ENCODE results near the gene TIAM1. TPM values are rescaled to one million over a fixed set of nuclear protein-coding genes. Genes with fewer than 3 reads are reported as not detected.

TIAM1 gene
- total RNA-seq, 1 donor from 2014 or later: 6.7 TPM

DNA sequence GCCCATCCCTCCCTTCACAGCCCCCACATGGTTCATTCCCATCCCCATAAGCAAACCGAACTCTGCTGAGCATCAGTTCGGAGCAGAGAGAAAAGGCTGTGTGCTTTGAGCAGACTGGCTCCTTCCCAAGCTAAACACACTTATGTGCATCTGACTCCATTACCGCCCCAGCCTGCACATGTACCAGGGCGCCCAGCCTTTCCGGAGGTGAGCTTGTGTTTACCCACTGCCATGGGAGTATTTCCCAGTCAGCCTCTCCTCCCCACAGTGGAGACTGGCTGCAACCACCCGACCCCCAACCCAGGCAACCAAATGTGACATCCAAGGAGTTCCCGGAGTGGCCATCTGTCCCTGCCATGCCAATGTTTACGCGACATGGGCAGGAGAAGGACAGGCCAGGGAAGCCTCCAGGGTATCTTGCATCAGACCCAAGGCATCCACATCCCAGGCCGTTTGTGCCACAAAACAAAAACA, 9.4 kb downstream of the TIAM1 start:
- H3K4me3 ChIP-seq (ENCODE audit: low read depth, low read length): no peak overlapping the region
- H3K27me3 ChIP-seq (ENCODE audit: control insufficient read depth, insufficient read depth, low read length): no peaks in the 10 kb centered on the region
- no peaks in the 10 kb centered on the region for H3K36me3 ChIP-seq (ENCODE audit: control insufficient read depth, insufficient read depth, low read length)
- no peak for DNase-seq (ENCODE audit: low read depth)
- no peak for TF ChIP-seq CTCF (IDR thresholded peaks at IDR 0.05; ENCODE audit: insufficient read depth, low read length, poor library complexity, severe bottlenecking)

GRCh38 chr21:31332525-31332924, 11.5 kb downstream of the TIAM1 start:
- DNase-seq (ENCODE audit: low read depth): no peak
- no peaks in the 10 kb centered on the region for H3K27me3 ChIP-seq (ENCODE audit: control insufficient read depth, insufficient read depth, low read length)
- no peaks in the 10 kb centered on the region for H3K36me3 ChIP-seq (ENCODE audit: control insufficient read depth, insufficient read depth, low read length)
- no peak overlapping the region for H3K4me3 ChIP-seq (ENCODE audit: low read depth, low read length)
- TF ChIP-seq CTCF (IDR thresholded peaks at IDR 0.05; ENCODE audit: insufficient read depth, low read length, poor library complexity, severe bottlenecking): no peak

DNA sequence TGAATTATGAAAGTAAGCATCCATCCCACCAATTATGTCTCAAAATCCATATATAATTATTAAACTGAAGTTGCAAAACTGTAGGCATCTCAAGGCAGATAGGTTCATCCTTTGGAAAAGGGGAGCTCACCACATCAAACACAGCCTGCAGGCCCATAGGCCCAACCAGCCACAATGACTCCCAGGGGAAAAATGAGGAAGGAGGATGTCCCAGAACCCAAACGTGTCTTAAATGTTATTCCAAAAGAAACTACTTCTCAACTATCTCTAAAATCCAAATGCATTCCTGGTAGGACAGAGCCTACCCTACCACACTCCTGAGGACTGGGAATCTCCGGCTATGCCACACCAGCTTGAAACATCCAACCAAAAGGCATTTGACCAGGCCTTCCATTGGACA, 12.8 kb downstream of the TIAM1 start:
- no peak for TF ChIP-seq CTCF (IDR thresholded peaks at IDR 0.05; ENCODE audit: insufficient read depth, low read length, poor library complexity, severe bottlenecking)
- H3K4me3 ChIP-seq (ENCODE audit: low read depth, low read length): no peak overlapping the region
- no peak for DNase-seq (ENCODE audit: low read depth)
- H3K36me3 ChIP-seq (ENCODE audit: control insufficient read depth, insufficient read depth, low read length): no peaks in the 10 kb centered on the region
- no peaks in the 10 kb centered on the region for H3K27me3 ChIP-seq (ENCODE audit: control insufficient read depth, insufficient read depth, low read length)

GRCh38 chr21:31330144-31330483, 13.9 kb downstream of the TIAM1 start:
- DNase-seq (ENCODE audit: low read depth): no peak
- TF ChIP-seq CTCF (IDR thresholded peaks at IDR 0.05; ENCODE audit: insufficient read depth, low read length, poor library complexity, severe bottlenecking): no peak
- Histone ChIP-seq H3K27me3 (ENCODE audit: control insufficient read depth, insufficient read depth, low read length) (no peaks in the 10 kb centered on the region), H3K4me3 (ENCODE audit: low read depth, low read length) (no peak overlapping the region), H3K36me3 (ENCODE audit: control insufficient read depth, insufficient read depth, low read length) (no peaks in the 10 kb centered on the region)

DNA sequence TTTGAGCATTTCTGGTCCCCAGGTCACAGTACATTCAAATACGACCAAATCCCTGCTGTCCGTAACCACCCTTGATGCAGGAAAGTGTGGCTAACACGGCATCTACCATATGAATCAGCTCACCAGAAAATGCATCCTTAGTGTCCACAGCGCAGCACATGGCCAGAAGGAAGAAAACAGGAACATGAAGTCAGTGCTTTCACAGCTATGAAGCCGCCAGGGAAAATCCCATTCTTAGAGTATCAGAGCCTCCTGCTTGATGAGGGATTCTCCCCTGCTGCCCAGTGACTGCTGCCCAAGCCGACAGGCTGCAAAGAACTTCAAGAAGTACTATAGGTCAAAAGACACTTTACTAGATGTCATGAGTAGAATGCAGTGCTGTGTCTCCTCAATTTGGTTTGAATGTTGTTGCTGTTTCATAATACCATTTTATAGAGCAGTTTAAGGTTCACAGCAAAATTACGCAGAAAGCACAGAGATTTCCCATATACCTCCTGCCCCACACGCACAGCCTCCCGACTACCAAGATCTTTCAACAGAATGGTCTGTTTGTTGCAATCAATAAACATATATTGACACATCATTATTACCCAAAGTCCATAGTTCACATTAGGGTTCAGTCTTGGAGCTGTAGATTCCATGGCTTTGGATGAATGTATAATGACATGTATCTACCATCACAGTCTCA, 14.5 kb downstream of the TIAM1 start:
- no peak overlapping the region for H3K4me3 ChIP-seq (ENCODE audit: low read depth, low read length)
- no peak for DNase-seq (ENCODE audit: low read depth)
- H3K36me3 ChIP-seq (ENCODE audit: control insufficient read depth, insufficient read depth, low read length): no peaks in the 10 kb centered on the region

More for the DNA sequence above, 14.5 kb downstream of the TIAM1 start:
- H3K27me3 ChIP-seq (ENCODE audit: control insufficient read depth, insufficient read depth, low read length): no peaks in the 10 kb centered on the region
- TF ChIP-seq CTCF (IDR thresholded peaks at IDR 0.05; ENCODE audit: insufficient read depth, low read length, poor library complexity, severe bottlenecking): no peak
